GM23248 (cell line): ENCODE data around the gene DOK5.

ENCODE experiments used
- EZH2 ChIP-seq: fragments of 200-600 bp; sonication (generic); IDR thresholded peaks from 2 replicates; pipeline ENCODE4 v1.6.1; 2018; ENCODE audit warnings: antibody characterized with exemption, mild to moderate bottlenecking; ENCODE audit not compliant: insufficient read depth, poor library complexity, severe bottlenecking
- EZH2phosphoT487 ChIP-seq: fragments of 200-600 bp; sonication (generic); IDR thresholded peaks from 2 replicates; pipeline ENCODE4 v1.6.1; 2018; ENCODE audit warnings: antibody characterized with exemption, moderate library complexity, mild to moderate bottlenecking, low read depth; ENCODE audit not compliant: insufficient read depth

- TF ChIP-seq EZH2 (no peak), EZH2phosphoT487 (no peak)
Observed at GRCh38 chr20:54680872-54681619, 205.7 kb downstream of the DOK5 start.
